Measurements from ENCODE around the gene ZNF683. TPM values are rescaled to one million over a fixed set of nuclear protein-coding genes. Genes with fewer than 3 reads are reported as not detected.

ZNF683 gene
- total and polyA plus RNA-seq, 2 experiments from 2014 or later = not detected

GRCh38 chr1:26389604-26390247, 17.2 kb upstream of the ZNF683 start (continued):
- TF ChIP-seq, protein P1, sequence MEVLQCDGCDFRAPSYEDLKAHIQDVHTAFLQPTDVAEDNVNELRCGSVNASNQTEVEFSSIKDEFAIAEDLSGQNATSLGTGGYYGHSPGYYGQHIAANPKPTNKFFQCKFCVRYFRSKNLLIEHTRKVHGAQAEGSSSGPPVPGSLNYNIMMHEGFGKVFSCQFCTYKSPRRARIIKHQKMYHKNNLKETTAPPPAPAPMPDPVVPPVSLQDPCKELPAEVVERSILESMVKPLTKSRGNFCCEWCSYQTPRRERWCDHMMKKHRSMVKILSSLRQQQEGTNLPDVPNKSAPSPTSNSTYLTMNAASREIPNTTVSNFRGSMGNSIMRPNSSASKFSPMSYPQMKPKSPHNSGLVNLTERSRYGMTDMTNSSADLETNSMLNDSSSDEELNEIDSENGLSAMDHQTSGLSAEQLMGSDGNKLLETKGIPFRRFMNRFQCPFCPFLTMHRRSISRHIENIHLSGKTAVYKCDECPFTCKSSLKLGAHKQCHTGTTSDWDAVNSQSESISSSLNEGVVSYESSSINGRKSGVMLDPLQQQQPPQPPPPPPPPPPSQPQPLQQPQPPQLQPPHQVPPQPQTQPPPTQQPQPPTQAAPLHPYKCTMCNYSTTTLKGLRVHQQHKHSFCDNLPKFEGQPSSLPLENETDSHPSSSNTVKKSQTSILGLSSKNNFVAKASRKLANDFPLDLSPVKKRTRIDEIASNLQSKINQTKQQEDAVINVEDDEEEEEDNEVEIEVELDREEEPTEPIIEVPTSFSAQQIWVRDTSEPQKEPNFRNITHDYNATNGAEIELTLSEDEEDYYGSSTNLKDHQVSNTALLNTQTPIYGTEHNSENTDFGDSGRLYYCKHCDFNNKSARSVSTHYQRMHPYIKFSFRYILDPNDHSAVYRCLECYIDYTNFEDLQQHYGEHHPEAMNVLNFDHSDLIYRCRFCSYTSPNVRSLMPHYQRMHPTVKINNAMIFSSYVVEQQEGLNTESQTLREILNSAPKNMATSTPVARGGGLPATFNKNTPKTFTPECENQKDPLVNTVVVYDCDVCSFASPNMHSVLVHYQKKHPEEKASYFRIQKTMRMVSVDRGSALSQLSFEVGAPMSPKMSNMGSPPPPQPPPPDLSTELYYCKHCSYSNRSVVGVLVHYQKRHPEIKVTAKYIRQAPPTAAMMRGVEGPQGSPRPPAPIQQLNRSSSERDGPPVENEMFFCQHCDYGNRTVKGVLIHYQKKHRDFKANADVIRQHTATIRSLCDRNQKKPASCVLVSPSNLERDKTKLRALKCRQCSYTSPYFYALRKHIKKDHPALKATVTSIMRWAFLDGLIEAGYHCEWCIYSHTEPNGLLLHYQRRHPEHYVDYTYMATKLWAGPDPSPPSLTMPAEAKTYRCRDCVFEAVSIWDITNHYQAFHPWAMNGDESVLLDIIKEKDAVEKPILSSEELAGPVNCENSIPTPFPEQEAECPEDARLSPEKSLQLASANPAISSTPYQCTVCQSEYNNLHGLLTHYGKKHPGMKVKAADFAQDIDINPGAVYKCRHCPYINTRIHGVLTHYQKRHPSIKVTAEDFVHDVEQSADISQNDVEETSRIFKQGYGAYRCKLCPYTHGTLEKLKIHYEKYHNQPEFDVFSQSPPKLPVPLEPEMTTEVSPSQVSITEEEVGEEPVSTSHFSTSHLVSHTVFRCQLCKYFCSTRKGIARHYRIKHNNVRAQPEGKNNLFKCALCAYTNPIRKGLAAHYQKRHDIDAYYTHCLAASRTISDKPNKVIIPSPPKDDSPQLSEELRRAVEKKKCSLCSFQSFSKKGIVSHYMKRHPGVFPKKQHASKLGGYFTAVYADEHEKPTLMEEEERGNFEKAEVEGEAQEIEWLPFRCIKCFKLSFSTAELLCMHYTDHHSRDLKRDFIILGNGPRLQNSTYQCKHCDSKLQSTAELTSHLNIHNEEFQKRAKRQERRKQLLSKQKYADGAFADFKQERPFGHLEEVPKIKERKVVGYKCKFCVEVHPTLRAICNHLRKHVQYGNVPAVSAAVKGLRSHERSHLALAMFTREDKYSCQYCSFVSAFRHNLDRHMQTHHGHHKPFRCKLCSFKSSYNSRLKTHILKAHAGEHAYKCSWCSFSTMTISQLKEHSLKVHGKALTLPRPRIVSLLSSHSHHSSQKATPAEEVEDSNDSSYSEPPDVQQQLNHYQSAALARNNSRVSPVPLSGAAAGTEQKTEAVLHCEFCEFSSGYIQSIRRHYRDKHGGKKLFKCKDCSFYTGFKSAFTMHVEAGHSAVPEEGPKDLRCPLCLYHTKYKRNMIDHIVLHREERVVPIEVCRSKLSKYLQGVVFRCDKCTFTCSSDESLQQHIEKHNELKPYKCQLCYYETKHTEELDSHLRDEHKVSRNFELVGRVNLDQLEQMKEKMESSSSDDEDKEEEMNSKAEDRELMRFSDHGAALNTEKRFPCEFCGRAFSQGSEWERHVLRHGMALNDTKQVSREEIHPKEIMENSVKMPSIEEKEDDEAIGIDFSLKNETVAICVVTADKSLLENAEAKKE (CRISPR knock-in tag; IDR thresholded peaks at IDR 0.05) = no peak
- TF ChIP-seq CREB1 (CRISPR knock-in tag; IDR thresholded peaks at IDR 0.05; ENCODE audit: low read depth) = no peak

DNA sequence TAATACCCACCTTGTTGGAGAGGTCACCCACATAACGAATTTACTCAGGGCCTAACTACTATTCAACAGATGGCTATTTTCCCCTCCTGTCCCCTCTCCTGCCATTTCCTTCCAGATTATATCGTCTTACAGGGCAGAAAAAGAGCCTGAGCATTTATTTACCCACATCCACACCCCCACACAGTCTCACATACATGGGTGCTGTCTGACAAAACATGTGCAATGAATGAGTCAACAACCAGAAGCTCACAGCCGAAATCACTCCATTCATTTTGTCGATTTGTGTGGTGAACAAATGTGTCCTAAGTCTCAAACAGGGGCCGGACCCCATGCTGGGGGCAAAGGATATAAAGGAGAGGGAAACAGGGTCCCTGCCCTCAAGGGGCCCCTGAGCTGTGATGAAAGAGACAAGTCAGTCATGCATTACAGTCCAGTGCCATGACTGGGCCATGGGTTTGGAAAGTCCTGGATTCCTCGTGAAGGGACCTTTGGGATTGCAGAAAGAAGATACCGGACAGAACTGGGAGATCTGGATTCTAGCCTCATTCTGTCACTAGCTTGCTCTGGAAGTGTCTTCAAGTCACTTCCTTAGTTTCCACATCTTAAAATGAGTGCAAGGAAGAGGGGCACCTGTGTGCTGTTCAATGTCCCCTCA, 16.4 kb upstream of the ZNF683 start:
- Histone ChIP-seq H3K79me2 (replicated peaks; ENCODE audit: insufficient read depth) (no peaks in the 10 kb centered on the region), H4K20me1 (replicated peaks; ENCODE audit: insufficient read depth) (no peaks in the 10 kb centered on the region), H3F3A (replicated peaks; ENCODE audit: low read depth) (no peaks in the 10 kb centered on the region), H3K4me2 (no peak overlapping the region), H3K4me3 (no peak overlapping the region), H3K27ac (ENCODE audit: low read depth) (no peak overlapping the region), H3K27me3 (ENCODE audit: insufficient read depth) (no peaks in the 10 kb centered on the region), H3K4me1 (ENCODE audit: insufficient read depth) (peaks cover 15% of the 10 kb centered on the region), H3K9me2 (ENCODE audit: insufficient read depth) (no peaks in the 10 kb centered on the region), H3K36me3 (ENCODE audit: insufficient read depth) (no peaks in the 10 kb centered on the region), H2AFZ (no peak overlapping the region)
- Mint-ChIP-seq H3K4me3 (no peak overlapping the region), H3K4me1 (peaks cover 34% of the 10 kb centered on the region), H3K9me3 (no peaks in the 10 kb centered on the region; the same call in 2 of the 3 replicates), H3K27me3 (ENCODE audit: insufficient read depth, low read depth, poor library complexity) (peaks cover 10% of the 10 kb centered on the region), H3K36me3 (ENCODE audit: low read depth) (no peaks in the 10 kb centered on the region), H3K27ac (no peak overlapping the region; the same call in 1 of the 2 replicates)
- ATAC-seq (no peak), DNase-seq (ENCODE audit: low spot score) (no peak)
- TF ChIP-seq, protein P1 (CRISPR knock-in tag; IDR thresholded peaks at IDR 0.05) = no peak
- TF ChIP-seq JUNB (IDR thresholded peaks at IDR 0.05; ENCODE audit: unreplicated experiment) (no peak), EZH2 (IDR thresholded peaks at IDR 0.05; ENCODE audit: low read depth, unreplicated experiment) (no peak), ETS1 (IDR thresholded peaks at IDR 0.05) (no peak)
